Esophagus muscularis mucosa (tissue), 4 donors: ENCODE results near the gene HCN3. TPM values are rescaled to one million over a fixed set of nuclear protein-coding genes. Genes with fewer than 3 reads are reported as not detected.

Source experiments
- DNase-seq: peaks from one replicate; pipeline ENCODE4 v3.0.0-alpha.2; 2017; ENCODE audit errors: extremely low spot score
- H3K27ac ChIP-seq, 4 donors: fragments of 200-600 bp; sonication (generic); replicated peaks in 1 of 4; 1 replicate in 3 of 4; 2 replicates in 1 of 4; pipeline ENCODE4 v1.5.1; 2016 to 2019; ENCODE audit warnings: mild to moderate bottlenecking in 1 of 4
- H3K27me3 ChIP-seq, 4 donors: fragments of 200-600 bp; sonication (generic); one replicate each; pipeline versions ENCODE4 v1.5.1 to v1.6.0; 2016 to 2019
- H3K36me3 ChIP-seq, 4 donors: fragments of 200-600 bp; sonication (generic); one replicate each; pipeline ENCODE4 v1.5.1; 2016 to 2019
- H3K4me1 ChIP-seq, 4 donors: fragments of 200-600 bp; sonication (generic); one replicate each; pipeline ENCODE4 v1.5.1; 2016 to 2019
- H3K4me3 ChIP-seq, 4 donors: fragments of 200-600 bp; sonication (generic); 1 replicate in 2 of 4; 2 replicates in 2 of 4; pipeline ENCODE4 v1.5.1; 2016 to 2019; ENCODE audit warnings: mild to moderate bottlenecking in 4 of 4, moderate library complexity in 1 of 4
- H3K9me3 ChIP-seq, 4 donors: fragments of 200-600 bp; sonication (generic); 1 replicate in 3 of 4; 2 replicates in 1 of 4; pipeline ENCODE4 v1.5.1; 2016 to 2019
- EP300 ChIP-seq: sonication (generic); formaldehyde crosslinking; IDR thresholded peaks from one replicate; pipeline ENCODE4 v1.6.1; 2017; ENCODE audit warnings: antibody characterized with exemption
- POLR2A ChIP-seq: fragments of 450-650 bp; IDR thresholded peaks from one replicate; pipeline ENCODE4 v1.6.1; 2017; ENCODE audit warnings: antibody characterized with exemption, moderate library complexity, mild to moderate bottlenecking, low read depth
- POLR2AphosphoS5 ChIP-seq, 2 donors: sonication (generic); formaldehyde crosslinking; IDR thresholded peaks; one replicate each; pipeline ENCODE4 v1.6.1; 2017; ENCODE audit warnings: antibody characterized with exemption in 2 of 2
- WGBS: methylation state at CpG from one replicate; pipeline ENCODE4 v1.1.5; 2018; 5-methylcytosine and 5-hydroxymethylcytosine counted together
- intact Hi-C: fragments of 100-400 bp; cut with DNase I; formaldehyde crosslinking; loops from one replicate; pipeline ENCODE4 v1.15.1; 2023
- total RNA-seq, 4 donors: library from RNA; depleted of rRNA; stranded (reverse); fragments of >200 nt; gene quantifications; one replicate each; pipeline versions ENCODE4 v1.1.0 to v1.2.1, GENCODE V29; 2016
- TF ChIP-seq, protein P1 (sequence below), 3 experiments: fragments of 200-600 bp in 2 of 3; fragments of 450-650 bp in 1 of 3; sonication (generic) in 2 of 3; IDR thresholded peaks; one replicate each; pipeline ENCODE4 v1.5.1; 2017 to 2019; ENCODE audit warnings: antibody characterized with exemption in 3 of 3, mild to moderate bottlenecking in 2 of 3, moderate library complexity in 1 of 3

Gene HCN3
- total RNA-seq, 4 donors from 2014 or later: 1.0 to 2.1 (median 1.4) TPM

DNA sequence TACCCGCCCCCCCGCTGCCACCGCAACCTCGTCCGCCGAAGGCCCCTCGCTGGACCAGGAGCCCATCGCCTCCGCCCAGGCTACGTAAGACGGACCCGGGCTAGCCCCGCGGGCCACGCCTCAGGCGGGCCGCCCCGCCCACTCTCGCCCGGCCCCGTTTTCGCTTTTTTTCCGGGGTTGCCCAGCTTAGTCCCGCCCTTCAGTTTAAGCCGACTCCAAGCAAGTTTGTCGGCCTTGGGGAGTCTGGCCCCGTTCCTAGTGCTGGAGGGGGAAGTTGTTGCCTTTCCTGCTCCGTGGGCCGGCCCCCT, 46.4 kb downstream of the HCN3 start:
- intact Hi-C loops: loop anchor here (2.0 kb wide), 1 partner anchor 73 kb away; no protein-coding TSS in a partner anchor
- H3K36me3 ChIP-seq: peaks cover 0 to 38% (median 18%) of the 10 kb centered on the region in 4 donors
- H3K4me1 ChIP-seq: peaks cover 28 to 70% (median 57%) of the 10 kb centered on the region in 4 donors
- no peaks in the 10 kb centered on the region for H3K27me3 ChIP-seq
- WGBS: 0% methylated on average over 4 of the region's 29 CpGs
- H3K9me3 ChIP-seq: no peaks in the 10 kb centered on the region
- DNase-seq: peak; percentile 97
- H3K27ac ChIP-seq: peak overlapping the region; percentile 99
- TF ChIP-seq POLR2A (no peak), POLR2AphosphoS5 (IDR thresholded peaks at IDR 0.05) (no peak), EP300 (no peak)
- TF ChIP-seq, protein P1, sequence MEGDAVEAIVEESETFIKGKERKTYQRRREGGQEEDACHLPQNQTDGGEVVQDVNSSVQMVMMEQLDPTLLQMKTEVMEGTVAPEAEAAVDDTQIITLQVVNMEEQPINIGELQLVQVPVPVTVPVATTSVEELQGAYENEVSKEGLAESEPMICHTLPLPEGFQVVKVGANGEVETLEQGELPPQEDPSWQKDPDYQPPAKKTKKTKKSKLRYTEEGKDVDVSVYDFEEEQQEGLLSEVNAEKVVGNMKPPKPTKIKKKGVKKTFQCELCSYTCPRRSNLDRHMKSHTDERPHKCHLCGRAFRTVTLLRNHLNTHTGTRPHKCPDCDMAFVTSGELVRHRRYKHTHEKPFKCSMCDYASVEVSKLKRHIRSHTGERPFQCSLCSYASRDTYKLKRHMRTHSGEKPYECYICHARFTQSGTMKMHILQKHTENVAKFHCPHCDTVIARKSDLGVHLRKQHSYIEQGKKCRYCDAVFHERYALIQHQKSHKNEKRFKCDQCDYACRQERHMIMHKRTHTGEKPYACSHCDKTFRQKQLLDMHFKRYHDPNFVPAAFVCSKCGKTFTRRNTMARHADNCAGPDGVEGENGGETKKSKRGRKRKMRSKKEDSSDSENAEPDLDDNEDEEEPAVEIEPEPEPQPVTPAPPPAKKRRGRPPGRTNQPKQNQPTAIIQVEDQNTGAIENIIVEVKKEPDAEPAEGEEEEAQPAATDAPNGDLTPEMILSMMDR (IDR thresholded peaks at IDR 0.05): no peak
- peak overlapping the region; percentile 68 to 94 (median 84) for H3K4me3 ChIP-seq

DNA sequence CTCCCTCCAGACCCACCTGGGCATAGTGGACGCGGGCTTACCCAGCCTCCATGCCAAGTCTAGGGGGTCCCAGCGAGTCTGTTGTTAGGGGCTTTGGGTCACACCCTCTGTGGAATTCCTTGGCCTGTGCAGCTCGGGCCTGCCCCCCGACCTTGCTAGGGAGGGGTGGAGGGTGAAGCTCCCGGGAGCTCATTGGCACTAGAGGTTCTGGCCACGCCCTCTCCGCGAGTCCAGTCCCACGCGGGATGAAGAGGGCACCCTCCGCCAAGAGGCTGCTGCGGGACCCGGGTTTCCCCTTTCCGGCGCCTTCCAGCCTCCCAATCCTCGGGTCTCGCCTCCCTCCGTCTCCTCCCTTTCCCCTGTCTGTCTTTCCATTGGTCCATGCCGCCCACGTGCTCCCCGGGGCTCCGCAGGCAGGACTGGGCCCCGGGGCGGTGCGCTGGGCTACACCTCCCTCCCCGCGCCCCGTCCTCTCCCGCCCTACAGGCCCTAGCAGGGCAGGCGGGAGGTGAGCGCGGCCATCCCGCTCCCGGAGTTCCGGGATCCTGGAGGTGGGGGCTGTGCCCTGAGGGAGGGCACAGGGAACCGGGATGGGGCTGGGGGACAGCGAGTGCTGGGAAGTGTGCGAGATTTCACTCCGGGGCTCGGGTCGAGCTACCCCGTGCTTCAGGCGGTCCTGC, 46.9 kb downstream of the HCN3 start:
- Histone ChIP-seq H3K4me3 (peak overlapping the region; percentile 68 to 94 (median 84)), H3K4me1 (peaks cover 28 to 74% (median 59%) of the 10 kb centered on the region in 4 donors), H3K27me3 (no peaks in the 10 kb centered on the region), H3K27ac (peak overlapping the region; percentile 99), H3K36me3 (peaks cover 3 to 38% (median 19%) of the 10 kb centered on the region in 4 donors), H3K9me3 (no peaks in the 10 kb centered on the region)
- WGBS: 2% methylated on average over 24 of the region's 44 CpGs
- TF ChIP-seq, protein P1 (IDR thresholded peaks at IDR 0.05): peak in 1 of 3 experiments; percentile 25
- TF ChIP-seq POLR2AphosphoS5 (IDR thresholded peaks at IDR 0.05) (peak; percentile 89 to 95), EP300 (no peak), POLR2A (peak; percentile 82)
- DNase-seq: peak; percentile 99
- intact Hi-C loops: loop anchor here (2.0 kb wide), 1 partner anchor 73 kb away; no protein-coding TSS in a partner anchor

DNA sequence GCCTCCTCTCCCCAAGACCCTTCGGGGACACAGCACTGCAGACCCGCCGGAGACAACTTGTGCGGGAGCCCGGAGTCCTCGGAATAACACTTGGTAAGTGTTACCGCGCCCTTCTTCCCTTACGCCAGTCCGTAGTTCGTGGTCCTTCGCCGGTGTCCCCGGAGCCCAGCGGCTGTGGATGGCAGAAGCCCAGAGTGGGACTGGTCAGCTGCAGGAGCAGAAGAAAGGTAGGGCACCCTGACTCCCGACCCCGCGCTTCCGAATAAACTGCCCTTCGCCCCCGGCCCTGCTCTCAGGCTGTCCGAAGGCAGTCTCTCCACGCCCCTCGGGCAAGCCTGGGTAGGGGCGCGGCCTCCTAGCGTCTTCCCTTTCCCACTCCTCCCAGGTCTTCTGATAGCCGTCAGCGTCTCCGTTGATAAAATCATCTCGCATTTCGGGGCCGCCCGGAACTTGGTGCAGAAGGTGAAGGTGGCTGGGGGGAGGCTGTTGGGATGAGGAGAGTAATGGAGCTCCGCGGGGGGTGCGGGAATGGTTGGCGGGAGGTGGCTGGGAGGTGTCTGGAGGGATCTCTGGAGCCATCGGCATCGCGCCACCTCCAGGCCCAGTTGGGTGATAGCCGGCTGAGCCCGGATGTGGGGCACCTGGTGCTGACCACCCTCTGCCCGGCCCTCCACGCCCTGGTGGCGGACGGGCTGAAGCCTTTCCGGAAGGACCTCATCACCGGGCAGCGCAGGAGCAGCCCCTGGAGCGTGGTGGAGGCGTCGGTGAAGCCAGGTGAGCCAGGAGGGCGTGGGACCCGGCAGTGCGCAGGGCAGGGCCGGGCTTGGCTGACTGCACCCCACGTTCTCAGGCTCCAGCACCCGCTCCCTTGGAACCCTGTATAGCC, 47.7 kb downstream of the HCN3 start:
- H3K4me1 ChIP-seq: peaks cover 28 to 68% (median 56%) of the 10 kb centered on the region in 4 donors
- WGBS: 5% methylated on average over 18 of the region's 59 CpGs
- H3K27me3 ChIP-seq: no peaks in the 10 kb centered on the region
- no peak for DNase-seq
- intact Hi-C loops: loop anchor here (2.0 kb wide), 1 partner anchor 74 kb away; no protein-coding TSS in a partner anchor
- peaks cover 9 to 41% (median 21%) of the 10 kb centered on the region in 4 donors for H3K36me3 ChIP-seq
- peak overlapping the region; percentile 68 to 94 (median 84) for H3K4me3 ChIP-seq
- peak overlapping the region; percentile 99 for H3K27ac ChIP-seq
- no peak for TF ChIP-seq EP300
- TF ChIP-seq POLR2A: no peak
- TF ChIP-seq, protein P1 (IDR thresholded peaks at IDR 0.05): peak; percentile 37 to 56 (median 54)
- TF ChIP-seq POLR2AphosphoS5 (IDR thresholded peaks at IDR 0.05): peak in 1 of 2 donors; percentile 20
- no peaks in the 10 kb centered on the region for H3K9me3 ChIP-seq

DNA sequence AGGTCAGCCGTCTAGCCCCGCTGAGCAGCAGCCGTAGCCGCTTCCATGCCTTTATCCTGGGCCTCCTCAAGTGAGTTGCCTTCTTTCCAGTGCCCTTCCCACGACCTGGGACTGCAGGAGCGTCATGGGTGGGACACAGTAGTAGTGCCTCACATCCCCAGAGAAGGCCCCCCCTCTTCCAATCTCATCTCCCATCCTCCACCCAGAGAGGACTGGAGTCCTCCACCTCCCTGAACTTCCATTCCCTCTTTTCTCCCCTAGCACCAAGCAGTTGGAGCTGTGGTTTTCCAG, 48.3 kb downstream of the HCN3 start:
- 88% methylated on average over 2 of the region's 6 CpGs for WGBS
- no peak for DNase-seq
- intact Hi-C loops: loop anchor here (2.0 kb wide), 1 partner anchor 75 kb away; no protein-coding TSS in a partner anchor
- peaks cover 15 to 47% (median 27%) of the 10 kb centered on the region in 4 donors for H3K36me3 ChIP-seq
- no peaks in the 10 kb centered on the region for H3K9me3 ChIP-seq
- H3K4me1 ChIP-seq: peaks cover 23 to 62% (median 50%) of the 10 kb centered on the region in 4 donors
- H3K4me3 ChIP-seq: peak overlapping the region; percentile 68 to 94 (median 84)
- peak overlapping the region; percentile 99 for H3K27ac ChIP-seq
- H3K27me3 ChIP-seq: no peaks in the 10 kb centered on the region
- TF ChIP-seq, protein P1 (IDR thresholded peaks at IDR 0.05): no peak
- TF ChIP-seq POLR2AphosphoS5 (IDR thresholded peaks at IDR 0.05) (no peak), POLR2A (no peak), EP300 (no peak)
